Activated naive CD4-positive, alpha-beta T cell (primary cell): ENCODE results near the gene FAM53C.
A peak's percentile ranks its signal among the peaks of the same experiment; 100 is the strongest.
"Not testable (repeated sequence)": the region's sequence is repeated elsewhere in the genome, so short reads cannot be mapped to it uniquely, and the experiment has no call there.

ENCODE experiments used
- DNase-seq, 4 experiments: peaks; one replicate each; lab custom pipeline; 2025; lab: John Stamatoyannopoulos, UW

FAM53C gene

DNA sequence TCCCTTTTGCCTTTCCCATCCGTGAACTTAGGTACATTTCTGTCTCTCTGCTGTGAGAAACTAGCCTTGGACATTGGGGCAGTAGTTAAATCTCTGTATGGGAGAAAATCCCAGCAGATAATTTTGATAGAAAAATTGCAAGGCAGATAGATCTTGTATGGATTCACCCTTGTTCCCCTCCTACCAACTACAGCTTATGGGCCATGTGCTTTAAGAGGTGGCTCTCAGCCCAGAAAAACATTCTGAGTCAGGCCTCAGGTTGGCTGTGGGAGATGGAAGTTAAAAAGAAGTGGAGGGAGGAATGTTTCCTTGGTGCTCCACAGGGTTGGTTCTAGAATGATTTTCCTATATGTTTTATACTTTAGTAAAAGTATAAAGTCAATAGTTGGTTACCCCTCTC is 13.0 kb downstream of the FAM53C start:
- DNase-seq: no peak

DNA sequence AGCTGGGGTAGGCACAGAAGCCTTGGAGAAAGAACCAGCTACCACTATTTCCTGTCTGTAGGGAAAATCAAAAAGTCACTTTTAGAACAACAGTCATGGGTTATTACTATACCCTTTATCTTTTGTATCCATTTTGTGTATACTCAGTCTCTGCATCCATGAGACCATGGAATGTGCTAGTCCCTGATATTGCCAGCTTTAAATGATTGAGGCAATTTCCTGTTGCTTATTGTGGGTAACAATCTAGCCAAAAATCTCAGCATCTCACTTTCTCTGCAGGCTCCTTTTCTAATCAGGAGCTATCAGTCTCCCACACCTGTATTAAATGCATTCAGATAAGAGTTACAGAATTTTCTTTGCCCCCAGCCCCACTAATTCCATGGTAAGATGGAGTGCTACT is 13.5 kb downstream of the FAM53C start:
- DNase-seq: no peak

- peak; percentile 86 to 94 (median 90) for DNase-seq
Measured at GRCh38 chr5:138352071-138352721, 14.1 kb downstream of the FAM53C start, which contains the start of gene KDM3B. Gene KDM3B, plus strand, starts transcription at chr5:138352685. Its CDS starts 111 bp downstream, at chr5:138352796.

DNA sequence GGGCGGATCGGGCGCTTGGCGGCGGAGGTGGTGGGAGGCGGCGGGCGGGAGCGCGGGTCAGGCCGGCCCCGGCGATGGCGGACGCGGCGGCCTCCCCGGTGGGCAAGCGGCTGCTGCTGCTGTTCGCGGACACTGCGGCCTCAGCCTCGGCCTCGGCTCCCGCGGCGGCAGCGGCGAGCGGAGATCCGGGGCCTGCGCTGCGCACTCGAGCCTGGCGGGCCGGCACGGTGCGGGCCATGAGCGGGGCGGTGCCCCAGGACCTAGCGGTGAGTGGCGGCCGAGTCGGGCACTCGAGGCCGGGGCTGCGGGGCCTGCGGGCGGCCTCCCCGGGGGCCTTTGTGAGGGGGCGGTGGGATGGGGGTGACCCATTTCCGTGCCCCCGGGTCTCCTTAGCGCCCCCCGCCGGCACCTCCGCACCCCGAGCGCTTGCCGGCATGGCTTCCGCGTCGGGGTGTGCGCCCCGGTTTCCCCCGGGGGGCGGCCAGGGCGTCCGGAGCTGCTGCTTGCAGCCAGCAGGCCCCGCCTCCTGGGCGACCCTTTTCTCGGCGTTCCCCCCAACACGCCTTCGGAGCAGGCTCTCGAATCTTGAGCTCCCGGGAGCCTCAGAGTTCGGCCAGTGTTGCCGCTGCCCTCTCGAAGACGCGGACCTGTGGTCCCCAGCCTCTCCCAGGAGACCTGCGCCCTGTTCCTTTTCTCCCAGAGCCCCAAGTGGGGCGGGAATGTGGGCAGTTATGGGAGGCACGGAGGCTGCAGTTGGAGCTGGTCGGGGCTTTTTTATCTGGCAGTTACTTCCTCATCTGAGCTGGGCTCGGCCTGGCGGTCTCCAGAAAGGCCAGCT is 14.9 kb downstream of the FAM53C start:
- DNase-seq: peak; percentile 42 to 76 (median 50)

DNA sequence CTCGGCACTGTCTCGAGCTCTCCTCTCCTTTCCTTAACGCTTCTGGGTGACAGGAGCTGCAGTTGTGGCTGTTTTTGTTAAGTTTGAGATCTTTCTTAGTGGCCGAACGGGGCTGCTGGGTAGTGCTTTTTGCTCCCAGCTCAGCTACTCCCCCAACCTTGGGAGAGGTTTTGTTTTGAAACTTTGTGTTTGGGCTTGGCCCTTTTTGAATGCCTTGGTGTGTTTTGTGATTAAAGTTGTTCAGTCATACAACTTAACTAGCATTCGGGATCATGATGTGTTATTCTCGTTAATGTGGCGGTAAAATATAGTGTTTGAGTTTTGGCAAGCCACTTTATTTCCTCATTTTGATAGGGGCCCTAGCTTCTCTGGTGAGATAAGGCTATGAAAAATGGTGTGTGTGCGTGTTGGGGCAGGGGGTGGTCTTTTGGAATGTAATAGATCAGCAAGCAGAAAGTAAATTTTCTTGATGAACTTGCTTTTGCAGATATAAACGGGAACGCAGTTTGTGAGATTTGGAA is 15.6 kb downstream of the FAM53C start:
- DNase-seq: no peak

- DNase-seq: no peak
Measured at GRCh38 chr5:138354387-138354786, 16.3 kb downstream of the FAM53C start.

DNA sequence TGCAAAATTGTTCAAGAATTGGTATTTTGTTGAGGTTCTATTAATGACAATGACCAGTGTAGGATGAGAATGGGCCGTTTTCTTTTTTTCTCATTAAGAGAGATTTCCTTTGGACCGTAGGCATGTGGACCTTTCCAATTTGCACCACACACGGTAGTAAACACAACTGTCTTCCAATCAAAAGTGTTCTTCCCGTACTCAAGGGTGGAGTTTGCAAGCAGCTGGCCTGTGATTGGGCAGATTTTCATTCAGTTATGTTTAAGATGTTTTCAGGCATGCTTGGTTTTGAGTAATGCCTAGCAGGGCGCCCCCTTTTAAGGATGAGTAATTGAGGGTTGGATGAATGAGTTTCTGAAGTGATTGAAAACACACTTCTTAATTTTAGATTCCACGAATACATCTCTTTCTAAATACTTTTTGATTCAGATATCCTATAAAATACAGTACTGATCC is 16.9 kb downstream of the FAM53C start:
- peak in 1 of 4 experiments; percentile 3 for DNase-seq

DNA sequence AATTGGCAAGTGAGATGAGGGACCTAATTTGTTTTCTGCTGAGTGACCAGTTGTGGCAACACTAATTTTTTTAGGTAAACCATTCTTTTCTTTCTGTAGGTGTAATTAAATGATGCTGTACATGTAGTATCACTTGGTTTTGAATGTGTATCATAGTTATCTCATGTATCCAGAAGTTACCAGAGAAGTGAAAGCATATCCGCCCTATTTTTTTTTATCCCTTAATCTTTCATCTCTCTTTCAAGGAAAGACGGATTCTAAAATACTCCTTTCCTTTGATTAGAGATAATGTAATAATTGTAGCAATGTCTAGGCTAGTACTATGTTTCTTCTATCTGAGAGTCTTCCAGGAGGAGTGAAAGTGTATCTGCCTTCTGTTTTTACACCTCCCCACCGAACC is 21.6 kb downstream of the FAM53C start:
- DNase-seq: no peak

- DNase-seq: no peak
Measured at GRCh38 chr5:138360941-138361452, 22.9 kb downstream of the FAM53C start.

DNA sequence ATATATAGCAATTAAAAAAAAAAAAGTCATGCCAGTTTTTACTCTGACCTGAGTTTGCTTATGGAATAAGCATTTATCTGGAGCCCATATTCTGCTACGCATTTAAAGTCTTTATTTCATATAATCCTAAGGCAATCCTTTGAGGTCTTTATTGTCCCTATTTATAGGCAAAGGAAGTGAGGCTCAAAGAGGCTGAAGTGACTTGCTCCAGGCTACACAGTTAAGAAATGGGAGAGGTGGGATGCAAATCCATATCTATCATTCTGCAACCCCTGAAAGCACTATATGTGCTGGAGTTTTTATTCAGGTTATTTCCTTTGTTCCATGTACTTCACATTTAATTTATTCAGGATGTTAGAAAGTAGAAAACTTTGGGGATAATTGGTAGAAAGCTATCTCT is 26.5 kb downstream of the FAM53C start:
- DNase-seq: no peak

DNA sequence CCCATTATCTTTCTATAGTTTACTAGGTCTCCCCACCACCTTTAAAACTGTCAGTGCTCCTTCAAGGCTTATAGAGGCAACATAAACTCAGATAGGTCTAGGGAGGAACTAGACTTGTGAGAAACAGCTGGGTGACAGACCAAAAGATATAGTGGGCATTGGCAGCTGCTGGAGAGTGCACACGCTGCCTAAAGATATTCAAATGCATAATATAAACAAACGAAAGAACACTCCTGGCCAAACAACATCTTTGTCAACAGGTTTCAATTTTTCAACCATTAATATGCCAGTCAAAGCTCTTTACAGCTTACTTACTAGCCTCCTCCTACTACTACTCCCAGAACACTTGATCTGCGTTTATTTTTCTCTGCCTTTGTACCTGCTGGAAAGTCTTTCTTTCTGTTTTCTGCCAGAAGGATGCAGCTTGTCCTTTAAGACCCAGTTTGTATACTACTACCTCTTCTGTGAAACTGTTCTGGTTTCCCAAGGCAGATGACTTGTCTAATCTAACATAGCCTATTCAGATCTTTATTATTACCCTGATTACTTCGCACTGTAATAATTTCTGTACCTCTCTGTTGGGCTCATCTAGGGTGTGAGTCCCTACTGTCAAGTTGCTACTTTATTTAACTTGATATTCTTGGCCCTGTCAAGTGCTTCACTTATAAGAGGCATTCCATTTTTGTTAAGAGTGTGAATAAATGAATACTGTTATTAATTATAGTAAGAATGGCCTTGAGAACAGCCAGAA is 28.7 kb downstream of the FAM53C start:
- DNase-seq: no peak

- DNase-seq: no peak
Measured at GRCh38 chr5:138369261-138369660, 31.2 kb downstream of the FAM53C start.

DNA sequence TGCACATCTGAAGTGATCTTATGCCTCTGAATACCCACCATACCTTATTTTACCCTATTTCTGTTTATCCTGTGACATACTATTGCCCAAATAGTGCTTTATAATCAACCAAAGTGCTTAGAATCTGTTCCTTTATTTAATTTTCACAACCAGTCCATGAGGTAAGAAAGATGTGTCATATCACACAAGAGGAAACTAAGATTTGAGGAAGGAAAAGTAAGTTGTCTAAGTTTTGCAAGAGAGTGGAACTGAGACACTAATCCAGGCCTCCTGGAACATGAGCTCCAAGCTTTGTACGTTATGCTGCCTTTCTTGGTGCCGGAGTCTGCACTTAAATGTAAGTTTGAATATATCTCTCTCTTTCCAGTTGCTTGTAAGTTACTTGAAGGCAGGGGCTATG is 31.6 kb downstream of the FAM53C start:
- DNase-seq: no peak

- DNase-seq: no peak
Measured at GRCh38 chr5:138370537-138370936, 32.5 kb downstream of the FAM53C start.

DNA sequence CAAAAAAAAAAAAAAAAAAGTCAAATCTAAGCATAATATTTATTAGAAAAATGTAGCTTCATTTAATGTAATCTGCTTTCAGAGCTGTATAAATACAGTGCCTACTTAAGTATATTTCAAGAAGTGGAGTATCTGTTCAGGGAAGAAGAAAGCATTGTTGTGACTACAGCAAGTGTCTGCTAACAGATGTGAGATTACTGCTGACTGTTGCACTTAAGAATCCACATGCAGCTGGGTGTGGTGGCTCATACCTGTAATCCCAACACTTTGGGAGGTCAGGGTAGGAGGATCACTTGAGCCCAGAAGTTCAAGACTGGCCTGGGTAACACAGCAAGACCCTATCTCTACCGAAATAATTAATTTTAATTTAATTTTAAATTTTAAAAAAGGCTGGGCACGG is 33.4 kb downstream of the FAM53C start:
- no peak for DNase-seq

DNA sequence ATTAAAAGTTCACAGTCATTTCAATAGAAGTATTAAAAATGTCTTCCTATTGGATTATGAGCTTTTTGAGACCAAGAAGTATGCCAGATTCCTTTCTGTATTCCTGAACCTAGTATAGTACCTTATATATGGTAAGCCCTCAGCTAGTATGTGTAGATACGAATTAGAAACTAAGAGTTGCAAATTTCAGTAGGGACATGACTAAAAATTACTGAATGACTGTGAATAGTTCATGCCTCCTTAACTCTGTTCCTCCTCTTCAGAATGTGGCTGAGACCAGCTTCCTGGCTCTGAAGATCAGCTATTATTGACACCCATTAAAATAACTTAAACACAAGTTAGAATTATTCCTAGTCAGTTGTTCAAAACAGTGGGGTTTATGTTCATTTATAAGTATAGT is 34.2 kb downstream of the FAM53C start:
- DNase-seq: no peak

DNA sequence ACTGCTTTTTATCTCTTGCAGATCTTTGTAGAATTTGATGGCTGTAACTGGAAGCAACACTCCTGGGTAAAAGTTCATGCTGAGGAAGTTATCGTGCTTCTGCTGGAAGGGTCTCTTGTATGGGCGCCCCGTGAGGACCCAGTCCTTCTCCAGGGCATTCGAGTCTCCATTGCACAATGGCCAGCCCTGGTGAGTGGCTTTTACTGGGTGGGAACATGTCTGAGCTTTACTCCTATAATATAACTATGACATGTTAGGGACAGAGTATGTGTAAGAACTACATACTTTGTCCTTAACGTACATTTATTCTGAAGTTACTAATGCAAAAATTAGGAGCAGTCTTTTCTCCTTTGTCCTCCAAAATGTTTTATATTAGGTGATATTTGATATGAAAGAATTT is 34.6 kb downstream of the FAM53C start:
- no peak for DNase-seq

DNA sequence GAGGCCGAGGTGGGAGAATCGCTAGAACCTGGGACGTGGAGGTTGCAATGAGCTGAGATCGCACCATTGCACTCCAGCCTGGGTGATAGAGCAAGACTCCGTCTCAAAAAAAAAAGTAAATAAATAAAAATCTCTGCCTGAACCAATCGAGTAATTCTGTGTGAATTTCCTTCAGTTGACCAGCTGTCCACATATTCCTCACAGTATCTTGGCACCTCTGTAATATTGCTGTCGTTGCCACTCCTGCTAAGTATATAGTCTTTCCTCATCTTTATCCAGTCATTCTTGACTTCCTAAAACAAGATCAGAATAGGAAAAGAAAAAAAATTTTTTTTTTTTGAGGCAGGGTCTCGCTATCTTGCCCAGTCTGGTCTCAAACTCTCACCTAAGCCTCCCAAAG is 44.3 kb downstream of the FAM53C start:
- DNase-seq: no peak

- no peak for DNase-seq
Measured at GRCh38 chr5:138385660-138386059, 47.6 kb downstream of the FAM53C start.

DNA sequence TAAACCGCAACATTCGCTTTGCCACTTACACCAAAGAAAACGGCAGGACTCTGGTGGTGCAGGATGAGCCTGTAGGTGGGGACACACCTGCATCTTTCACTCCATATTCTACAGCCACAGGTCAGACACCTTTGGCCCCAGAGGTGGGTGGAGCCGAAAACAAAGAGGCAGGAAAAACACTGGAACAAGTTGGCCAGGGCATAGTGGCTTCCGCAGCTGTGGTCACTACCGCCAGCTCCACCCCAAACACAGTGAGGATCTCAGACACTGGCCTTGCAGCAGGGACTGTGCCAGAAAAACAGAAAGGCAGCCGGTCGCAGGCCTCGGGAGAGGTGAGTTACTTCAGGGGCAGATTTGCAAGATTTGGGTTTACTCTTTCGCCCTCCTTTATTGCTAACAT is 48.2 kb downstream of the FAM53C start:
- no peak for DNase-seq

- no peak for DNase-seq
Measured at GRCh38 chr5:138389332-138389731, 51.3 kb downstream of the FAM53C start.

GRCh38 chr5:138389911-138390310 is 51.8 kb downstream of the FAM53C start:
- not testable (repeated sequence) for DNase-seq
